Pancreas (tissue), 10 donors: Measurements from ENCODE around the gene SKI. TPM values are rescaled to one million over a fixed set of nuclear protein-coding genes. Genes with fewer than 3 reads are reported as not detected.

Experiments used
- ATAC-seq, 4 donors: fragments of 200-7000 bp; cut with Tn5 transposase; one replicate each; pipeline versions ENCODE4 v1.8.0 to v1.9.1; 2020; ENCODE audit warnings: mild to moderate bottlenecking in 4 of 4, moderate library complexity in 4 of 4
- DNase-seq, 6 donors: peaks; one replicate each; pipeline ENCODE4 v3.0.0-alpha.2; 2020
- FAIRE-seq: peaks from 2 replicates; lab custom pipeline; 2012; peaks lifted over from hg19 to GRCh38; lab: Jason Lieb, UNC
- H3K27ac ChIP-seq, 4 donors: fragments of 200-600 bp; sonication (generic); 1 replicate in 3 of 4; 2 replicates in 1 of 4; pipeline versions ENCODE4 v1.5.0 to v1.8.0; 2020
- H3K27me3 ChIP-seq, 4 donors: fragments of 200-600 bp; one replicate each; pipeline ENCODE4 v1.8.0; 2021
- H3K36me3 ChIP-seq, 3 donors: fragments of 200-600 bp; sonication (generic) in 1 of 3; one replicate each; pipeline versions ENCODE4 v1.5.0 to v1.8.0; 2020 to 2021
- H3K4me1 ChIP-seq, 3 donors: fragments of 200-600 bp; one replicate each; pipeline ENCODE4 v1.8.0; 2021
- H3K4me3 ChIP-seq, 4 donors: fragments of 200-600 bp; sonication (generic) in 2 of 4; one replicate each; pipeline versions ENCODE4 v1.5.0 to v1.8.0; 2020 to 2021
- H3K9me3 ChIP-seq, 4 donors: fragments of 200-600 bp; one replicate each; pipeline ENCODE4 v1.8.0; 2021
- WGBS, 2 donors: extraction: QIAGEN DNeasy Blood & Tissue Kit; methylation state at CpG; one replicate each; pipeline ENCODE4 v1.1.7; 2013; 5-methylcytosine and 5-hydroxymethylcytosine counted together
- intact Hi-C, 3 donors: fragments of 100-400 bp; cut with DNase I; formaldehyde crosslinking; loops; one replicate each; pipeline versions ENCODE4 v1.11.1 to v1.14.2; 2022
- polyA plus RNA-seq, 2 donors: library from polyadenylated mRNA; stranded (reverse); fragments of 200-250 nt; gene quantifications; one replicate each; pipeline ENCODE4 v1.2.3, GENCODE V29; 2013
- total RNA-seq, 6 donors: library from RNA; stranded (reverse); fragmentation: NEBNext Ultra II Directional in 4 of 6; extraction: Animal tissue kit (Norgen Biotek cat#: 25700) in 4 of 6; gene quantifications; one replicate each; pipeline versions ENCODE4 v1.2.1 to v1.2.4, GENCODE V29; 2021 to 2023
- TF ChIP-seq, protein P1 (sequence below), 4 donors: fragments of 200-600 bp; sonication (generic) in 3 of 4; IDR thresholded peaks; one replicate each; pipeline versions ENCODE4 v1.5.0 to v1.8.0; 2021; ENCODE audit warnings: antibody characterized with exemption in 4 of 4
- donor health status: healthy with polysubstance abuse.
- donor health status: DM: no; HTN: no; CAD: no; lungs with moderate emphysema.
- donor health status: DM: no; HTN: no; CAD: no.
- donor health status: control.
- donor health status: control.
- donor health status: Bipolar disorder and iron deficiency.
- donor health status: DM: yes; HTN: yes; CAD: no.
- donor health status: DM: no; HTN: no; CAD: no.
- donor health status: DM: no; HTN: no; CAD: no.
- donor health status: DM: yes; HTN: yes; CAD: no.

Gene SKI
- total and polyA plus RNA-seq, 8 donors = 8.6 to 27.9 (median 14.0) TPM

DNA sequence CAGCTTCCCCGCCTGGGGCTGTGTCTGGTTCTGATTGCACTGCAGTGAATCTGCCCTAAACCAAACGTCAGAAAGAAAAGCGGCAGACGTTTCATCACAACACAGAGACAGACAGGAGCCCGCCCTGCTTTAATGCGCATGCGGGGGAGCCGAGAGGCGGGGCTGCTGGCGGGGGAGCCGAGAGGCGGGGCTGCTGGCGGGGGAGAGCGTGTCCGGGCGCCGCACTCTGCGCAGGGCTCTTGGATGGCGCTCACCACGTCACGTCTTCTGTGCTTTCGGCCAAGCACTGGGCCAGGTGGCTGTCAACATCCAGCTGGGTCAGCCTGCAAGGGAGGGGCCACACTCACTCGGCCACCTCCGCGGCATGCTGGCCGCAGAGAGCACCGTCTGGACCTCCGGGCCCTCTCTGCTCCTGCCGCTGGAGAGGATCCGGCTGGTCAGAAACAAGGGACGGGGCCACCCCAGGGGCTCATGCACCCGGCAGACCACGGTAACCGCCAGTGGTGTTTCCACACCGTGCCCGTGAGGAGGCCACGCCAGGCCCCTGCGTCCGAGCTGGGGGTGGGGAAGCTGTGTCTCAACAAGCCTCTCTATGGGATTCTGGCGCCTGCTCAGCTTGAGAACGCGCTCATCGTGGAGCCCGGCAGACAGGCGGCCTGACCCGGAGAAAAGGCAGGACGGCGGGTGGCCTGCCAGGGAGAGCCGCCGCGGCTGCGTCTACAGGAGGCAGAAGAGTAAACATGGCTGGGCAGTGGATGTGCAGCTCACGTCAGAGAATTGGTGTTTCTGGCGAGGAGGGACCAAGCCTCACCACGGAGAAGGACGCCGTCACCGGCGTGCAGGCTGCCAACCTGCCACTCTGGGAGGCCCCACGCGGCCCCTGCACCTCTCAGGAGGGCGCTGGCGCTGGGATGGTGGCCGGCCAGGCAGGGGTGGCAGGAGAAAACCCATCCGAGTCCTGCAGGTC, 38.4 kb upstream of the SKI start:
- peak; percentile 84 to 94 (median 92) for ATAC-seq
- intact Hi-C loops = loop anchor here in 2 of 3 donors (10.0 kb wide), 2 partner anchors 185 to 425 kb away; no protein-coding TSS in a partner anchor
- peak; percentile 93 to 99 (median 97) for DNase-seq
- TF ChIP-seq, protein P1, sequence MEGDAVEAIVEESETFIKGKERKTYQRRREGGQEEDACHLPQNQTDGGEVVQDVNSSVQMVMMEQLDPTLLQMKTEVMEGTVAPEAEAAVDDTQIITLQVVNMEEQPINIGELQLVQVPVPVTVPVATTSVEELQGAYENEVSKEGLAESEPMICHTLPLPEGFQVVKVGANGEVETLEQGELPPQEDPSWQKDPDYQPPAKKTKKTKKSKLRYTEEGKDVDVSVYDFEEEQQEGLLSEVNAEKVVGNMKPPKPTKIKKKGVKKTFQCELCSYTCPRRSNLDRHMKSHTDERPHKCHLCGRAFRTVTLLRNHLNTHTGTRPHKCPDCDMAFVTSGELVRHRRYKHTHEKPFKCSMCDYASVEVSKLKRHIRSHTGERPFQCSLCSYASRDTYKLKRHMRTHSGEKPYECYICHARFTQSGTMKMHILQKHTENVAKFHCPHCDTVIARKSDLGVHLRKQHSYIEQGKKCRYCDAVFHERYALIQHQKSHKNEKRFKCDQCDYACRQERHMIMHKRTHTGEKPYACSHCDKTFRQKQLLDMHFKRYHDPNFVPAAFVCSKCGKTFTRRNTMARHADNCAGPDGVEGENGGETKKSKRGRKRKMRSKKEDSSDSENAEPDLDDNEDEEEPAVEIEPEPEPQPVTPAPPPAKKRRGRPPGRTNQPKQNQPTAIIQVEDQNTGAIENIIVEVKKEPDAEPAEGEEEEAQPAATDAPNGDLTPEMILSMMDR (IDR thresholded peaks at IDR 0.05) = no peak
- WGBS, 2 donors = 2 to 3% methylated on average over 63 to 65 of the region's 65 CpGs
- Histone ChIP-seq H3K27me3 (no peaks in the 10 kb centered on the region), H3K9me3 (no peaks in the 10 kb centered on the region), H3K36me3 (no peaks in the 10 kb centered on the region), H3K4me3 (peak overlapping the region; percentile 36 to 61 (median 50)), H3K27ac (peak overlapping the region; percentile 81 to 96 (median 94)), H3K4me1 (peaks cover 0 to 27% (median 6%) of the 10 kb centered on the region in 3 donors)
- no peak for FAIRE-seq

DNA sequence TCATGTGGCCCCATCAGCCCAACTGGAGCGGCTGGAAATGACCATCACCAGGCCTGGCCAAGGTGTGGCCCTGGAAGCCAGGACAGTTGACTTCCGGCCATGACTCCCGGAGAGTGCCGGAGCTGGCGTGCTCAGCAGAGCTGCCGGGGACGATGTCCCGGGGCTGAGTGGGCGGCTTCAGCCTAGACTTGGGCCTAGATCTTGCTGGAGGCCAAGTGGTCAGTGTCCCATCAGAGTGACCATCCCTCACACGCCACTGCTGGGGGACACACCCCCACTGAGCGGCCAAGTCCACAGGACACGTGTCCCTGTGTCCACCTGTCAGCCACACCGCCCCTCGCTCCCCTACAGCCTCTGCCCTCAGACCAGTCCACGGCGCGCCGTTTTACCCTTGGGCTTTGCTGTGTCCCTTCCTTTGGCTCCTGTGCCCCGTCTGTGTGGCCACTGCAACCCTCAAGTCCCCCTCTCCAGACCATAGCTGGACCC, 37.6 kb upstream of the SKI start:
- DNase-seq = peak in 3 of 6 donors; percentile 52 to 85 (median 56)
- intact Hi-C loops = loop anchor here in 2 of 3 donors (10.0 kb wide), 2 partner anchors 184 to 424 kb away; no protein-coding TSS in a partner anchor

DNA sequence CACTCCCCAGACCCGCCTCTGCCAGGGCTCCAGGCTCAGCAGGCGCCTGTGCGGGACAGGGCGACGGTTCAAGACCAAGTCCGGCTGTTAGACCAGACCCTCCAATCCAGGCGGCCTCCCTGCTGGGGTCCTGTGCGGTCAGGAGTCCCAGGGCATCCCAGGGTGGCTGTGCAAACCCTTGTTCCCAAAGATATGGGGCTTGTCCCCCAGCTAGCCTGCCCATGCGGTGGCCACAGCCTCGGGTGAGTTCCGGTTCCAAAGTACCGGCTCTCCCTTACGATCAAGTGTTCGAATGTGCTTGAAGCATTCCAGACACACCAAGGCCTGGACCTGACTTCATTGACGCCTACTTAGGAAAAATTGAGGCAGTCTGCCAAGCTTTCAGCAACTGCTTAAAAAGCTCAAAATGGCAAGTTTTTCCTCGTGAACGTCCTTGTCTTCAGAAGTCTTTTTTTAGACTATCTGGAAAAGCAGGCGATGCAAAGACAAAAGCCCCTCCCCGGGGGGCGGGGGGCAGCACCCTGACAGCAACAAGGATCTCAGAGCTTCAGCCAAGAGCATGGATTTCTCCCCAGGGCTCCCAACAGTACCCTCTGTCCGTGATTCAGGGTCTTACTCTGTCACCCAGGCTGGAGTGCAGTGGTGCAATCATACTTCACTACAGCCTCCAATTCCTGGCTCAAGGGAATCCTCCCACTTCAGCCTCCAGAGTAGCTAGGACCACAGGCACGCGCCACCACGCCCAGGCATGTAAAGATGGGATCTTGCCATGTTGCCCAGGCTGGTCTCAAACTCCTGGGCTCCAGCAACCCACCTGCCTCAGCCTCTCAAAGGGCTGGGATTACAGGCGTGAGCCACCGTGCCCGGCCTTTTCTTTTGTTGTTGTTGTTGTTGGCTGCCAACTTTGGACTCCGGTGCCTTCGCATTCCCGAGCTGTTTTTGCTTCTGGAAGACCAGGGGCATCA, 35.8 kb upstream of the SKI start:
- Histone ChIP-seq H3K27ac (peak overlapping the region in 2 of 4 donors; percentile 13 to 14), H3K27me3 (no peaks in the 10 kb centered on the region), H3K36me3 (no peaks in the 10 kb centered on the region), H3K4me1 (peaks cover 0 to 34% (median 6%) of the 10 kb centered on the region in 3 donors), H3K9me3 (no peaks in the 10 kb centered on the region), H3K4me3 (no peak overlapping the region)
- ATAC-seq (no peak), FAIRE-seq (no peak), DNase-seq (peak in 1 of 6 donors; percentile 44)
- TF ChIP-seq, protein P1 (IDR thresholded peaks at IDR 0.05) = no peak
- 66 to 69% methylated on average over 30 of the region's 30 CpGs for WGBS, 2 donors
- intact Hi-C loops = loop anchor here in 2 of 3 donors (10.0 kb wide), 2 partner anchors 182 to 422 kb away; no protein-coding TSS in a partner anchor

More for the DNA sequence above, 37.6 kb upstream of the SKI start:
- H3K9me3 ChIP-seq = no peaks in the 10 kb centered on the region
- peak overlapping the region; percentile 36 to 61 (median 50) for H3K4me3 ChIP-seq
- FAIRE-seq = no peak
- TF ChIP-seq, protein P1 (IDR thresholded peaks at IDR 0.05) = no peak
- H3K27me3 ChIP-seq = no peaks in the 10 kb centered on the region
- H3K36me3 ChIP-seq = no peaks in the 10 kb centered on the region
- H3K27ac ChIP-seq = peak overlapping the region; percentile 81 to 96 (median 94)
- ATAC-seq = peak; percentile 3 to 8 (median 4)
- WGBS, 2 donors = 37 to 48% methylated on average over 19 of the region's 19 CpGs
- H3K4me1 ChIP-seq = peaks cover 0 to 31% (median 6%) of the 10 kb centered on the region in 3 donors

DNA sequence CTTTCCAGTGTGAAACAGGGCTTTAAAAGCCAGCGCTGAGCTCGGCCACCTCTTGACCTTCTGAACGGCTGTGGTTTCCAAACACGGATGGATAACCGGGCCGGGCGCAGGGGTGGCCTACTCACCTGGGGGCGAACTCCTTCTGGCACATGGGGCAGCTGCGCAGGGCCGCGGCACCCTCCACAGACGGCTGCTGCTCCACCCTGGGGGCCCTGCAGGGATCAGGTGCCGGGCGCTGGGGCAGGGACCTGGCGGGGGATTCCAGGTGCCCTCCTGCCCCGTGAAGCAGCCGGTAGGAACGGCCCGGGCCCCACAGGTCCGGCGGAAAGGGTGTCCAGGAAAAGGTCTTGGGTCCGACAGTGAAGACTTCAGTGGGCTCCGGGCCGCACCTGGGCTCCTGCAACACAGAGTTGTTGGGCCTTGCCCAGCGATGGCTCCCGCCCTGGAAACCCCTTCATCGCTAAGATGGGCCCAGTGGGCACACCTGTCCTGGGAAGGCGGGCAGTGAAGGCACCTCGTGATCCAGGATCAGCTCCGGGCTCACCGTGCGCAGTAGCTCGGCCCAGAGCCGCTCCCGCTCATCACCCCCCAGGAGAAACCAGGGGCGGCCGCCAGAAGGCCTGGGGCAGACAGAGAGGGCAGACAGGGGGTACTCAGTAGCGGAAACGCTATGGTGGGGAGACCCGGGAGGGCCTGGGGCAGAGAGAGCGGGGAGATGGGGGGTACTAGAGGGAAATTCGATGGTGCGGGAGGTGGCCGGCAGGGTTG, 34.4 kb upstream of the SKI start:
- ATAC-seq (no peak), FAIRE-seq (no peak), DNase-seq (peak in 3 of 6 donors; percentile 36 to 86 (median 58))
- 36 to 48% methylated on average over 39 to 44 of the region's 44 CpGs for WGBS, 2 donors
- Histone ChIP-seq H3K27me3 (no peaks in the 10 kb centered on the region), H3K4me1 (peaks cover 4 to 39% (median 8%) of the 10 kb centered on the region in 3 donors), H3K36me3 (no peaks in the 10 kb centered on the region), H3K9me3 (no peaks in the 10 kb centered on the region), H3K27ac (peak overlapping the region in 2 of 4 donors; percentile 10 to 39), H3K4me3 (peak overlapping the region in 2 of 4 donors; percentile 56 to 67)
- intact Hi-C loops = loop anchor here in 2 of 3 donors (10.0 kb wide), 2 partner anchors 181 to 421 kb away; no protein-coding TSS in a partner anchor
- TF ChIP-seq, protein P1 (IDR thresholded peaks at IDR 0.05) = no peak
